Kidney (tissue), 14 donors: ENCODE results near the gene MYH8. TPM values are rescaled to one million over a fixed set of nuclear protein-coding genes. Genes with fewer than 3 reads are reported as not detected.

Experiments used
- DNase-seq, 5 donors: peaks; one replicate each; pipeline ENCODE4 v3.0.0-alpha.2; 2013 to 2020
- FAIRE-seq: peaks from 2 replicates; lab custom pipeline; 2012; peaks lifted over from hg19 to GRCh38; lab: Jason Lieb, UNC
- H3K27ac ChIP-seq, 2 donors: one replicate each; pipeline ENCODE4 v1.7.0; 2013; ENCODE audit warnings: low read depth in 2 of 2, low read length in 2 of 2, inconsistent platforms in 1 of 2
- H3K27me3 ChIP-seq: one replicate; pipeline ENCODE4 v1.7.1; 2013; ENCODE audit warnings: low read length, inconsistent platforms; ENCODE audit not compliant: control insufficient read depth, insufficient read depth
- H3K36me3 ChIP-seq, 3 donors: one replicate each; pipeline versions ENCODE4 v1.7.0 to v1.7.1; 2013; ENCODE audit warnings: low read length in 3 of 3, control low read depth in 1 of 3, inconsistent platforms in 1 of 3; ENCODE audit not compliant: insufficient read depth in 3 of 3, control insufficient read depth in 2 of 3
- H3K4me1 ChIP-seq, 3 donors: one replicate each; pipeline versions ENCODE4 v1.7.0 to v1.7.1; 2013; ENCODE audit warnings: low read length in 3 of 3, inconsistent platforms in 1 of 3, low read depth in 1 of 3; ENCODE audit not compliant: control insufficient read depth in 2 of 3, insufficient read depth in 2 of 3
- H3K4me3 ChIP-seq, 3 donors: one replicate each; pipeline versions ENCODE4 v1.7.0 to v1.8.1; 2013; ENCODE audit warnings: low read length in 3 of 3, control low read depth in 1 of 3, inconsistent platforms in 1 of 3
- H3K9ac ChIP-seq, 3 donors: one replicate each; pipeline versions ENCODE4 v1.7.0 to v1.7.1; 2013; ENCODE audit warnings: low read length in 3 of 3, control low read depth in 1 of 3, inconsistent platforms in 1 of 3
- H3K9me3 ChIP-seq, 3 donors: one replicate each; pipeline versions ENCODE4 v1.7.0 to v1.7.1; 2013; ENCODE audit warnings: low read length in 3 of 3, control low read depth in 1 of 3, inconsistent platforms in 1 of 3; ENCODE audit not compliant: control insufficient read depth in 2 of 3, insufficient read depth in 1 of 3
- CTCF ChIP-seq: IDR thresholded peaks from 3 replicates; pipeline ENCODE4 v1.5.1; 2012; ENCODE audit warnings: mild to moderate bottlenecking, moderate library complexity, borderline replicate concordance; ENCODE audit not compliant: insufficient read depth; ENCODE audit errors: extremely low read depth
- intact Hi-C: fragments of 100-400 bp; cut with DNase I; formaldehyde crosslinking; loops from one replicate; pipeline ENCODE4 v1.11.1; 2022
- polyA plus RNA-seq: library from polyadenylated mRNA; stranded (reverse); fragments of 350-450 nt; fragmentation: Illumina TruSeq; extraction: RNeasy Lipid Tissue Mini Kit (QIAGEN cat#74804); gene quantifications from one replicate; pipeline ENCODE4 v1.2.3, GENCODE V29; 2014; ENCODE audit warnings: low read depth, low replicate concordance; ENCODE audit not compliant: insufficient read depth
- total RNA-seq: library from RNA; stranded (reverse); fragmentation: NEBNext Ultra II Directional; extraction: Animal tissue kit (Norgen Biotek cat#: 25700); gene quantifications from one replicate; pipeline ENCODE4 v1.2.1, GENCODE V29; 2021
- donor health status: control.
- donor health status: control.
- donor health status: control.
- donor health status: control.
- donor health status: control.
- donor health status: DM: yes; HTN: yes; CAD: no.
- donor health status: Normal renal cell carcinoma (clear cell type).

The MYH8 gene
- total and polyA plus RNA-seq, 2 donors from 2014 or later = 0.28 to 0.30 TPM

GRCh38 chr17:10372906-10373305, 48.8 kb downstream of the MYH8 start, which contains the start of gene MYH13:
Gene MYH13, minus strand, starts transcription at chr17:10373006. Its CDS starts 8,476 bp downstream, at chr17:10364530.
- H3K9ac ChIP-seq = no peak within 1 kb of the TSS
- TF ChIP-seq CTCF = no peak
- FAIRE-seq (no peak), DNase-seq (no peak)
- H3K4me3 ChIP-seq = no peak within 1 kb of the TSS
- no peaks in the 10 kb centered on the region for H3K4me1 ChIP-seq
- no peaks in the 10 kb centered on the region for H3K27me3 ChIP-seq
- no peak within 1 kb of the TSS for H3K27ac ChIP-seq
- no peaks in the 10 kb centered on the region for H3K36me3 ChIP-seq
- intact Hi-C loops = no loop called here
- H3K9me3 ChIP-seq = no peaks in the 10 kb centered on the region

GRCh38 chr17:10370016-10370608, 51.6 kb downstream of the MYH8 start:
- H3K4me3 ChIP-seq = no peak overlapping the region
- H3K4me1 ChIP-seq = no peaks in the 10 kb centered on the region
- H3K9me3 ChIP-seq = no peaks in the 10 kb centered on the region
- intact Hi-C loops = no loop called here
- H3K9ac ChIP-seq = no peak overlapping the region
- no peaks in the 10 kb centered on the region for H3K36me3 ChIP-seq
- H3K27me3 ChIP-seq = no peaks in the 10 kb centered on the region
- no peak for TF ChIP-seq CTCF
- DNase-seq = no peak
- no peak overlapping the region for H3K27ac ChIP-seq
- FAIRE-seq = no peak

- no peaks in the 10 kb centered on the region for H3K36me3 ChIP-seq
- intact Hi-C loops = no loop called here
- no peak overlapping the region for H3K27ac ChIP-seq
- DNase-seq = no peak
- no peaks in the 10 kb centered on the region for H3K4me1 ChIP-seq
- TF ChIP-seq CTCF = no peak
- H3K4me3 ChIP-seq = no peak overlapping the region
- no peak for FAIRE-seq
- H3K9me3 ChIP-seq = no peaks in the 10 kb centered on the region
- H3K27me3 ChIP-seq = no peaks in the 10 kb centered on the region
- no peak overlapping the region for H3K9ac ChIP-seq
Measured at GRCh38 chr17:10369239-10369638, 52.5 kb downstream of the MYH8 start.

GRCh38 chr17:10368561-10368960, 53.2 kb downstream of the MYH8 start:
- H3K9me3 ChIP-seq = no peaks in the 10 kb centered on the region
- H3K9ac ChIP-seq = no peak overlapping the region
- H3K36me3 ChIP-seq = no peaks in the 10 kb centered on the region
- FAIRE-seq (no peak), DNase-seq (no peak)
- no peaks in the 10 kb centered on the region for H3K27me3 ChIP-seq
- intact Hi-C loops = no loop called here
- no peaks in the 10 kb centered on the region for H3K4me1 ChIP-seq
- no peak overlapping the region for H3K27ac ChIP-seq
- H3K4me3 ChIP-seq = no peak overlapping the region
- no peak for TF ChIP-seq CTCF
